Activated gamma-delta T cell treated with anti-CD3 and anti-CD28 coated beads, Interleukin-2, amount 50 U/mL, for 16 hours (primary cell): ENCODE results near the gene SLC4A5.

Experiments used
- DNase-seq: peaks from one replicate; pipeline ENCODE4 v3.0.0-alpha.2; 2020; ENCODE audit warnings: low read depth

SLC4A5 gene, protein sequence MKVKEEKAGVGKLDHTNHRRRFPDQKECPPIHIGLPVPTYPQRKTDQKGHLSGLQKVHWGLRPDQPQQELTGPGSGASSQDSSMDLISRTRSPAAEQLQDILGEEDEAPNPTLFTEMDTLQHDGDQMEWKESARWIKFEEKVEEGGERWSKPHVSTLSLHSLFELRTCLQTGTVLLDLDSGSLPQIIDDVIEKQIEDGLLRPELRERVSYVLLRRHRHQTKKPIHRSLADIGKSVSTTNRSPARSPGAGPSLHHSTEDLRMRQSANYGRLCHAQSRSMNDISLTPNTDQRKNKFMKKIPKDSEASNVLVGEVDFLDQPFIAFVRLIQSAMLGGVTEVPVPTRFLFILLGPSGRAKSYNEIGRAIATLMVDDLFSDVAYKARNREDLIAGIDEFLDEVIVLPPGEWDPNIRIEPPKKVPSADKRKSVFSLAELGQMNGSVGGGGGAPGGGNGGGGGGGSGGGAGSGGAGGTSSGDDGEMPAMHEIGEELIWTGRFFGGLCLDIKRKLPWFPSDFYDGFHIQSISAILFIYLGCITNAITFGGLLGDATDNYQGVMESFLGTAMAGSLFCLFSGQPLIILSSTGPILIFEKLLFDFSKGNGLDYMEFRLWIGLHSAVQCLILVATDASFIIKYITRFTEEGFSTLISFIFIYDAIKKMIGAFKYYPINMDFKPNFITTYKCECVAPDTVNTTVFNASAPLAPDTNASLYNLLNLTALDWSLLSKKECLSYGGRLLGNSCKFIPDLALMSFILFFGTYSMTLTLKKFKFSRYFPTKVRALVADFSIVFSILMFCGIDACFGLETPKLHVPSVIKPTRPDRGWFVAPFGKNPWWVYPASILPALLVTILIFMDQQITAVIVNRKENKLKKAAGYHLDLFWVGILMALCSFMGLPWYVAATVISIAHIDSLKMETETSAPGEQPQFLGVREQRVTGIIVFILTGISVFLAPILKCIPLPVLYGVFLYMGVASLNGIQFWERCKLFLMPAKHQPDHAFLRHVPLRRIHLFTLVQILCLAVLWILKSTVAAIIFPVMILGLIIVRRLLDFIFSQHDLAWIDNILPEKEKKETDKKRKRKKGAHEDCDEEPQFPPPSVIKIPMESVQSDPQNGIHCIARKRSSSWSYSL

GRCh38 chr2:74343316-74343715 is at the start of gene SLC4A5:
SLC4A5 (minus strand) TSS chr2:74343416; CDS start chr2:74315023, 28,393 bp downstream.
- DNase-seq: no peak

- DNase-seq: no peak
Observed at GRCh38 chr2:74392449-74392743, 49.2 kb upstream of the SLC4A5 start.

- DNase-seq: peak; percentile 93
Observed at GRCh38 chr2:74391580-74392448, 48.6 kb upstream of the SLC4A5 start.

DNA sequence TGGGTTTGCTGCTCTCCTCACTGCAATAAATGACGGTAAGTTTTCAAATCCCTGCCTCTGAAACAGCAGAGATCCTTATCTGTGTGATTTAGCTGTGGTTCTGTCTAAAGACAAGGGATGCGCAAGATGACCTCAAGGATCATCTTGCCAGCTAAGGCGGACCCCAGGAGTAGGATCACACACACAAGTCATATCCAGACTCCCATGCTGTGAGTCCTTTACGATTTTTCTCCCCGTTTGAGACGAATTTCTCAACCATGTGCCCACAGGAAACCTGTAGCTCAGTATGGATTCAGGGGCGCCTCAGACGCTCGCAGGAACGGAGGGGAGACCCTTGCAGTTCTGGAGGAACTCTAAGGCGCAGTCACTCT is 48.0 kb upstream of the SLC4A5 start:
- DNase-seq: no peak

- no peak for DNase-seq
Observed at GRCh38 chr2:74390606-74391005, 47.4 kb upstream of the SLC4A5 start.

DNA sequence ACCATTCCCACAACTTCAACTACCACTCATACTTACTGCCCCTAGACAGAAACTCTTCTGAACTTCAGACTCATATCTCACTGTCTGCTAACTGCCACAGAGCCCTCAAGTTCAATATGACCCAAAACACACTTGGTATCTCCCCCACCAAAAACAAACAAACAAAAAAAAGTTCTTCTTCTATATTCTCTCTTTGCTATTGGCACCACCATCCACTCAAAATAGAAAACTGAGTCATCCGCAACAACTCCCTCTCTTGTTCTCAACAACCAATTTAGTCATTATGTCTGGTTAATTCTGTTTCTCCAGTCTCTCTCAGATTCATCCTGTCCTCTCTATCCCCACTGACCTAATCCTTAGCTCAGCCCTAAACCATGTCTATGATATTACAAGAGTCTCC is 44.1 kb upstream of the SLC4A5 start:
- DNase-seq: no peak

- no peak for DNase-seq
Observed at GRCh38 chr2:74385396-74385795, 42.2 kb upstream of the SLC4A5 start.

DNA sequence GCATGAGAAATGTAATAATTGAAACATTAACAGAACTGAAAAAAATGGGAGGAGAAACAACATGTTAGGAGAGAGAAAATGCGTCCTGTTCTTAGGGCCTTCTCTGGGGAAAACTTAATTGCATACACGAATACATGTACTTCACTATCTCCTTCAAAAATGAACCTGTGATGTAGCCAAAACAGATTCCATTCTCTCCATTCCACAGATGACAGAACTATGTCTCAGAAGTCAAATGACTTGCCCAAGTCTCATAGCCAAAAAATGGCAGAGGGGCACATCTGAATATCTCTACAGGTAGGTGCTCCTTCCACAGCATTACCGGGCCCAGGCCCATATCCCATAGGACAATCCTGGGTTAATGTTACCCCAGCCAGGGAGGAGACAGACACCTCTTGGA is 40.8 kb upstream of the SLC4A5 start:
- DNase-seq: no peak

DNA sequence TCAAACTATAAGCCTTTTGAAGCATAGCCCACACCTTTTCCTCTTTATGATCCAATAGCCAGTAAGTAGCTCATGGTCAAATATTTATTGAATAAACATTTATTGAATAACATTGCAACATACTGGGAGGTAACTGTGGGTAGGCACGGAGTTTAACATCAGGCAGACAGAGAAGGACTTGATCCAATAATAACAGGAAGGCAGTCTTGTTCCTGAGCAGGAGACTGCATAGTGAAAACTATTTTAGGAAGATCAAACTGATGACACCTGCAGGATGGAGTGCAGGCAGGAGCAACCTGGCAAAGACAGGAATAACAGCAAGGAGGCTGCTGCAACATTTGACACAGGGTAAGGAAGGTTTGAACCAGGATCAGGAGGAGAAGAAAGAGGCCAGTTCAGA is 40.0 kb upstream of the SLC4A5 start:
- no peak for DNase-seq

DNA sequence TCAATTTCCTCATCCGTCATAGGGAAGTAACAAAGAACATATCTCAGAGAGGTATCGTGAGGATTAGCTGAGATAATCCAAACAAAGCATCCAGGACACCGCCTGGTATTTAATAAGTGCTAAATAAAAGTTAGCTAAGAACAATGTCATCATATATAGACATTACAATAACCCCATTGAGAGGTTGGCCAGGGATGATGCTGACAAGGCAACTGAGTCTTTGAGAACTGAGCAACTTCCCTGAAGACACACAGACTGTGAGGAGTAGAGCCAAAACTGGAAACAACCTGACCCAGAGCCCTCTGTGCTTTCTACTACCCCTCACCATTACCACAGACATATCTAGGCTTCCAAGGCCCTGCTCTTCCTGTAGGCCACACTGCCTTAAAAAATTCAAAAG is 38.5 kb upstream of the SLC4A5 start:
- DNase-seq: no peak

DNA sequence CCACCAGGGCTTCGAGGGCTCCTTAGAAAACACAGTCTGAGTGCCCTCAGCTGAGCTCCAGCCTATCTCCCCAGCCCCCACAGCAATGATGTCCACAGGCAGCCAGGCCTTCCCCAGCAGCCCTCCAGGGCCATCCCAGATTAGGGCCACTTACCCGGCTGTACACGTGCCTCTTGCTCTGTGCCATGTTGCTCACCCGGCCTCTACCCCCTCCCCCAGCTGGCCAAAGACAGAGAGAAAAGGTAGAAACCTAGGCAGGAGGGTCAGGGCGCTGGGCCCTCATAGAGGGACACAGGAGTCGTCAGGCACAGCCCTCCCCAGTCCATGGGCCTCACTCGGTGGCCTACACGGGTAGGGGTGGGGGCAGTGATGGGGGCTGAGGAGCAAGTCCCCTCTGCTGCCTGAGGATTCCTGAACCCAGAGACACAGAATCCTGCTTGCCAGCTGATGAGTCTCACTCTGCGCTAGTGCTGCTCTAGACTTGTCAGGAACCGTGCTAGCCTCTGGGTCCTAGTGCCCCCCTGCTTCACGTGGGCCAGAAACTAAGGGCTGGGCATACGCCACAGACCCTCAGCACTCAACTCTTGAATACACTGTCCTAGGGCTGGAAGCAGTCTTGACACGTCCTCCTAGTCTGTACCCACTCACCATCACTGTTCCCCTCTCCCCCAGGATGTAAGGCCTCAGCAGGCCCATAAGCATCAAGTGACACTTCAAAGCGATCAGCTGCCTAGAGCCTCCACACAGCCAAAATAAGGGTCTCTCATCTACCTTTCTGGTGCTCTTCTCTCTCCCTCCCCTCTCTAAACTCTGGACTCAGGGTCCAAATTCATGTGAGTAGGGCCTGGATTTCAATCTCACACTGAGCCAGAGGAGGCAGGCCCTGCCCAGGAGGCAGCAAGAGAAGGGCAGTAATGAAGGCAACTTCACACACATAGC is 36.9 kb upstream of the SLC4A5 start, which contains the start of gene DCTN1:
TSS of gene DCTN1 (minus strand) at position 461 of the 939 bp plus-strand sequence. CDS start at position 187, 274 bp downstream.
- no peak for DNase-seq

GRCh38 chr2:74378007-74378406 is 34.8 kb upstream of the SLC4A5 start:
- DNase-seq: no peak

DNA sequence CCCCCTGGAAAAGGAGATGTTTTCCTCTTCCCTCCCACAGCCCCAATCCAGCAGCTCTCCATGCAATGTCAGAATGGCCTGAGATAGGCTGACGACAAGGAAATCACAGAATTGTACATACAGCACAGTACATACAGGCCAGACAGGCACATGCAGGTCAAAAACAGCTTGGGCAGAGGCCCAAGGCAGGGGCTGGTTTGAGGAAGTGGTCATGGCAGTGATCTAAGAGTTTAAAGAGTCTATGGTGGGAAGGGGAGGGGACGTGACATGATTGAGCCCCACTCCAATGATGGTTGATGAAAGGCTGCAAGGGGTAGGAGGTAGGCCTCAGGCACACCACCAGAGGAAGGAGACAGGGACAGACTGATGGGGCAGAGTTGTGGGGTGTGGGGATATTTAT is 32.6 kb upstream of the SLC4A5 start:
- no peak for DNase-seq

GRCh38 chr2:74374509-74375205 is 31.4 kb upstream of the SLC4A5 start:
- no peak for DNase-seq

- DNase-seq: no peak
Observed at GRCh38 chr2:74373985-74374384, 30.8 kb upstream of the SLC4A5 start.

- DNase-seq: no peak
Observed at GRCh38 chr2:74373221-74373676, 30.0 kb upstream of the SLC4A5 start.

GRCh38 chr2:74372674-74373073 is 29.5 kb upstream of the SLC4A5 start:
- no peak for DNase-seq

GRCh38 chr2:74371421-74371820 is 28.2 kb upstream of the SLC4A5 start:
- no peak for DNase-seq

- DNase-seq: no peak
Observed at GRCh38 chr2:74369976-74370375, 26.8 kb upstream of the SLC4A5 start.

GRCh38 chr2:74368499-74368898 is 25.3 kb upstream of the SLC4A5 start:
- DNase-seq: no peak
